Fibroblast of the aortic adventitia (primary cell): Measurements from ENCODE around the gene BEND5. TPM values are rescaled to one million over a fixed set of nuclear protein-coding genes. Genes with fewer than 3 reads are reported as not detected.

ENCODE experiments used
- DNase-seq: peaks from one replicate; pipeline ENCODE4 v3.0.0-alpha.2; 2010; ENCODE audit warnings: low read depth
- H3K4me3 ChIP-seq: 2 replicates; pipeline ENCODE4 v1.5.1; 2011; ENCODE audit warnings: low read depth, mild to moderate bottlenecking, control low read depth, low read length, moderate library complexity
- CTCF ChIP-seq: IDR thresholded peaks from 2 replicates; pipeline ENCODE4 v1.5.1; 2011; ENCODE audit warnings: mild to moderate bottlenecking, low read length, control low read depth, inconsistent platforms; ENCODE audit not compliant: insufficient read depth
- total RNA-seq: library from RNA; depleted of rRNA; stranded (reverse); fragments of >200 nt; gene quantifications from 2 replicates; pipeline ENCODE4 v1.2.3, GENCODE V29; 2012; ENCODE audit warnings: low replicate concordance

Gene BEND5
- total RNA-seq, 1 donor, result 0.45 TPM

- no peak for DNase-seq
- no peak for TF ChIP-seq CTCF
- no peak overlapping the region for H3K4me3 ChIP-seq
These were observed 89.2 kb downstream of the BEND5 start for GRCh38 chr1:48687282-48688045.

- no peak for DNase-seq
- TF ChIP-seq CTCF, result no peak
- H3K4me3 ChIP-seq, result no peak overlapping the region
These were observed 90.5 kb downstream of the BEND5 start for GRCh38 chr1:48686159-48686558.

GRCh38 chr1:48684381-48684780, 92.3 kb downstream of the BEND5 start:
- no peak overlapping the region for H3K4me3 ChIP-seq
- TF ChIP-seq CTCF, result no peak
- no peak for DNase-seq

- no peak overlapping the region for H3K4me3 ChIP-seq
- DNase-seq, result no peak
- TF ChIP-seq CTCF, result no peak
These were observed 92.9 kb downstream of the BEND5 start for GRCh38 chr1:48683839-48684238.

- peak; percentile 45 for DNase-seq
- TF ChIP-seq CTCF, result no peak
These were observed 95.0 kb downstream of the BEND5 start for GRCh38 chr1:48681476-48682305.

GRCh38 chr1:48680411-48681035, 96.2 kb downstream of the BEND5 start:
- no peak for DNase-seq
- no peak for TF ChIP-seq CTCF
- H3K4me3 ChIP-seq, result no peak overlapping the region

More at GRCh38 chr1:48681476-48682305, 95.0 kb downstream of the BEND5 start:
- H3K4me3 ChIP-seq, result no peak overlapping the region
